HG02973 (cell line): ENCODE data around the gene TMEM61.
"Not testable (repeated sequence)": the region's sequence is repeated elsewhere in the genome, so short reads cannot be mapped to it uniquely, and the experiment has no call there.

Source experiments
- ATAC-seq: cut with Tn5 transposase; IDR thresholded peaks from one replicate; pipeline ENCODE4 v1.9.1; 2021; ENCODE audit warnings: moderate library complexity; ENCODE audit not compliant: unreplicated experiment

The TMEM61 gene

GRCh38 chr1:54980528-54981241, at the start of gene TMEM61:
Gene TMEM61, plus strand, starts transcription at chr1:54980628. Its CDS starts 438 bp downstream, at chr1:54981066.
- ATAC-seq, result no peak

GRCh38 chr1:54931275-54931840, 49.1 kb upstream of the TMEM61 start:
- ATAC-seq, result no peak

GRCh38 chr1:54934081-54934480, 46.3 kb upstream of the TMEM61 start:
- not testable (repeated sequence) for ATAC-seq

GRCh38 chr1:54934869-54935268, 45.6 kb upstream of the TMEM61 start:
- no peak for ATAC-seq

GRCh38 chr1:54936791-54937190, 43.6 kb upstream of the TMEM61 start:
- no peak for ATAC-seq

GRCh38 chr1:54937469-54937868, 43.0 kb upstream of the TMEM61 start:
- no peak for ATAC-seq

- not testable (repeated sequence) for ATAC-seq
Measured at GRCh38 chr1:54938955-54939354, 41.5 kb upstream of the TMEM61 start.

- ATAC-seq, result no peak
Measured at GRCh38 chr1:54940042-54940441, 40.4 kb upstream of the TMEM61 start.

GRCh38 chr1:54942976-54943375, 37.5 kb upstream of the TMEM61 start:
- no peak for ATAC-seq

GRCh38 chr1:54944610-54945392, 35.6 kb upstream of the TMEM61 start:
- peak; percentile 56 for ATAC-seq

- no peak for ATAC-seq
Measured at GRCh38 chr1:54945393-54945936, 35.0 kb upstream of the TMEM61 start.

GRCh38 chr1:54947540-54947939, 32.9 kb upstream of the TMEM61 start:
- ATAC-seq, result no peak

- ATAC-seq, result no peak
Measured at GRCh38 chr1:54949053-54949452, 31.4 kb upstream of the TMEM61 start.

- no peak for ATAC-seq
Measured at GRCh38 chr1:54950006-54950368, 30.4 kb upstream of the TMEM61 start.

GRCh38 chr1:54950369-54951163, 29.9 kb upstream of the TMEM61 start:
- no peak for ATAC-seq

GRCh38 chr1:54951810-54952226, 28.6 kb upstream of the TMEM61 start:
- no peak for ATAC-seq

- ATAC-seq, result no peak
Measured at GRCh38 chr1:54952950-54953718, 27.3 kb upstream of the TMEM61 start.

- no peak for ATAC-seq
Measured at GRCh38 chr1:54953846-54954245, 26.6 kb upstream of the TMEM61 start.

GRCh38 chr1:54955359-54955758, 25.1 kb upstream of the TMEM61 start:
- ATAC-seq, result no peak

GRCh38 chr1:54956726-54957125, 23.7 kb upstream of the TMEM61 start:
- ATAC-seq, result no peak
